ENCODE data around the gene NRDE2. TPM values are rescaled to one million over a fixed set of nuclear protein-coding genes. Genes with fewer than 3 reads are reported as not detected.

Gene NRDE2
- total RNA-seq, 1 experiment from 2014 or later = 12.1 TPM

DNA sequence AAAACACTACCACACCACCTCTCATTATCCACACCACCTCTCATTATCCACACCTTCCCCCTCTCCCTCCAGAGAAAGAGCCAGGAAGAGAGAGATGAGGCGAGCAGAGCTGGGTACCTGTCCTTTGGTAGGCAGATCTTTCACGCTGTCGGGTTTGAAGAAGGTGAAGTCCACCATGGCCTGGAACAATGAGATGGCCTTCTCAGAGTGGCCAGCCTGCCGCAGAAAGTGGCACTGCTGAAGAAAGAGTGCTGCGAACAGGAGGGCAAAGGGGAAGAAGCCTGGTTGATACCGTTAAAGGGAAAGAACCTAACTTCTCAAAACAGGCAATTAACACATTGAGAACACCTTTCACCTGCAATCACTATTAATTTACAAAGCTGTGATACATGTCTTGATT, 30.6 kb downstream of the NRDE2 start (continued):
- TF ChIP-seq PREB (CRISPR knock-in tag; IDR thresholded peaks at IDR 0.05; ENCODE audit: borderline replicate concordance) (no peak), NFYB (CRISPR knock-in tag; conservative IDR thresholded peaks at IDR 0.05; ENCODE audit: low read depth) (no peak), GRHL2 (CRISPR knock-in tag; IDR thresholded peaks at IDR 0.05; ENCODE audit: insufficient replicate concordance, severe bottlenecking) (no peak), CREB1 (CRISPR knock-in tag; IDR thresholded peaks at IDR 0.05) (no peak), E2F5 (CRISPR knock-in tag; IDR thresholded peaks at IDR 0.05) (no peak), ZBTB21 (CRISPR knock-in tag; IDR thresholded peaks at IDR 0.05; ENCODE audit: borderline replicate concordance) (no peak)

DNA sequence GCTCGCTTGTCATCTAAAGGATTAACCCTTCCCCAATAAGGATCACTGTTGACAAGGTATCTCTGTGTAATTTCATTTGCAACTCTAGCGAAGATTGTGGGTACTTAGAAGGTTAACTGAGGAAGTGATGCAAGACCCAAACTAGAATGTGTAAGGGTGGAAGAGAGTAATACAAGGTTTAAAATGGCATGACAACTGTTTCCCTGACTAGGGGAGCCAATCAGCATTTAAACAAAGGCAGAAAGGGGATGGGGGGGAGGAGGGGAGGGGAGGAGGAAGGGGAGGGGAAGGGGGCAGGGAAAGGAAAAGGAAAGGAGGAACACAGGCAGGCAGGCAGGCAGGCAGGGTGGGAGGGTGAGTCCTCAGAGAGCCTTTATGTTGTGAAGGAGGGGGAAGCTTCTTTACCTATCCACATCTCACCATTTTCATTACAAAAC, 31.1 kb downstream of the NRDE2 start:
- POLR2A ChIA-PET = no interaction called here
- Mint-ChIP-seq H3K4me3 (no peak overlapping the region), H3K4me1 (peaks cover 51% of the 10 kb centered on the region), H3K27ac (peak overlapping the region; percentile 84), H3K9me3 (peaks cover 4% of the 10 kb centered on the region), H3K27me3 (ENCODE audit: low read depth) (no peaks in the 10 kb centered on the region; the same call in 1 of the 2 replicates), H3K36me3 (peaks cover 31% of the 10 kb centered on the region)
- ATAC-seq (no peak), DNase-seq (ENCODE audit: low spot score) (no peak)
- CTCF ChIA-PET = interaction anchor here (0.8 kb wide), 1 partner anchor 212 kb away, joined by 4 read pairs; no protein-coding TSS in a partner anchor
- TF ChIP-seq NR3C1 (CRISPR knock-in tag; conservative IDR thresholded peaks at IDR 0.05; ENCODE audit: low read depth) (no peak), ZNF671 (CRISPR knock-in tag; IDR thresholded peaks at IDR 0.05) (no peak), TP53 (CRISPR knock-in tag; IDR thresholded peaks at IDR 0.05) (no peak), ZSCAN18 (CRISPR knock-in tag; IDR thresholded peaks at IDR 0.05) (no peak), FOXJ3 (CRISPR knock-in tag; IDR thresholded peaks at IDR 0.05; ENCODE audit: borderline replicate concordance) (no peak), ERG (CRISPR knock-in tag; IDR thresholded peaks at IDR 0.05) (no peak), E2F1 (CRISPR knock-in tag; IDR thresholded peaks at IDR 0.05) (no peak), PRDM15 (CRISPR knock-in tag; IDR thresholded peaks at IDR 0.05) (no peak), TEAD1 (CRISPR knock-in tag; IDR thresholded peaks at IDR 0.05) (no peak), RORB (CRISPR knock-in tag; IDR thresholded peaks at IDR 0.05) (no peak), ZBTB21 (CRISPR knock-in tag; IDR thresholded peaks at IDR 0.05; ENCODE audit: borderline replicate concordance) (no peak), MYBL2 (CRISPR knock-in tag; IDR thresholded peaks at IDR 0.05) (no peak), GRHL2 (CRISPR knock-in tag; IDR thresholded peaks at IDR 0.05; ENCODE audit: insufficient replicate concordance, severe bottlenecking) (no peak)
- TF ChIP-seq, protein P1, sequence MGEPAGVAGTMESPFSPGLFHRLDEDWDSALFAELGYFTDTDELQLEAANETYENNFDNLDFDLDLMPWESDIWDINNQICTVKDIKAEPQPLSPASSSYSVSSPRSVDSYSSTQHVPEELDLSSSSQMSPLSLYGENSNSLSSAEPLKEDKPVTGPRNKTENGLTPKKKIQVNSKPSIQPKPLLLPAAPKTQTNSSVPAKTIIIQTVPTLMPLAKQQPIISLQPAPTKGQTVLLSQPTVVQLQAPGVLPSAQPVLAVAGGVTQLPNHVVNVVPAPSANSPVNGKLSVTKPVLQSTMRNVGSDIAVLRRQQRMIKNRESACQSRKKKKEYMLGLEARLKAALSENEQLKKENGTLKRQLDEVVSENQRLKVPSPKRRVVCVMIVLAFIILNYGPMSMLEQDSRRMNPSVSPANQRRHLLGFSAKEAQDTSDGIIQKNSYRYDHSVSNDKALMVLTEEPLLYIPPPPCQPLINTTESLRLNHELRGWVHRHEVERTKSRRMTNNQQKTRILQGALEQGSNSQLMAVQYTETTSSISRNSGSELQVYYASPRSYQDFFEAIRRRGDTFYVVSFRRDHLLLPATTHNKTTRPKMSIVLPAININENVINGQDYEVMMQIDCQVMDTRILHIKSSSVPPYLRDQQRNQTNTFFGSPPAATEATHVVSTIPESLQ (CRISPR knock-in tag; IDR thresholded peaks at IDR 0.05) = no peak
- TF ChIP-seq, protein P2, sequence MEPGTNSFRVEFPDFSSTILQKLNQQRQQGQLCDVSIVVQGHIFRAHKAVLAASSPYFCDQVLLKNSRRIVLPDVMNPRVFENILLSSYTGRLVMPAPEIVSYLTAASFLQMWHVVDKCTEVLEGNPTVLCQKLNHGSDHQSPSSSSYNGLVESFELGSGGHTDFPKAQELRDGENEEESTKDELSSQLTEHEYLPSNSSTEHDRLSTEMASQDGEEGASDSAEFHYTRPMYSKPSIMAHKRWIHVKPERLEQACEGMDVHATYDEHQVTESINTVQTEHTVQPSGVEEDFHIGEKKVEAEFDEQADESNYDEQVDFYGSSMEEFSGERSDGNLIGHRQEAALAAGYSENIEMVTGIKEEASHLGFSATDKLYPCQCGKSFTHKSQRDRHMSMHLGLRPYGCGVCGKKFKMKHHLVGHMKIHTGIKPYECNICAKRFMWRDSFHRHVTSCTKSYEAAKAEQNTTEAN (CRISPR knock-in tag; IDR thresholded peaks at IDR 0.05) = no peak
- TF ChIP-seq, protein P3, sequence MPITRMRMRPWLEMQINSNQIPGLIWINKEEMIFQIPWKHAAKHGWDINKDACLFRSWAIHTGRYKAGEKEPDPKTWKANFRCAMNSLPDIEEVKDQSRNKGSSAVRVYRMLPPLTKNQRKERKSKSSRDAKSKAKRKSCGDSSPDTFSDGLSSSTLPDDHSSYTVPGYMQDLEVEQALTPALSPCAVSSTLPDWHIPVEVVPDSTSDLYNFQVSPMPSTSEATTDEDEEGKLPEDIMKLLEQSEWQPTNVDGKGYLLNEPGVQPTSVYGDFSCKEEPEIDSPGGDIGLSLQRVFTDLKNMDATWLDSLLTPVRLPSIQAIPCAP (CRISPR knock-in tag; IDR thresholded peaks at IDR 0.05) = no peak
